GM12878 (cell line): ENCODE measurements around the gene KBTBD4. TPM values are rescaled to one million over a fixed set of nuclear protein-coding genes. Genes with fewer than 3 reads are reported as not detected.
"Not testable (repeated sequence)": the region's sequence is repeated elsewhere in the genome, so short reads cannot be mapped to it uniquely, and the experiment has no call there.

ENCODE experiments used
- ATAC-seq: fragments of 200-7000 bp; cut with Tn5 transposase; 3 replicates; pipeline ENCODE4 v1.9.1; 2020; ENCODE audit warnings: mild to moderate bottlenecking, moderate library complexity
- BruUV-seq: library from RNA; stranded (reverse); fragments of 400-500 nt; replicated peaks from 2 replicates; lab custom pipeline; 2021; lab: Mats Ljungman, UMichigan
- CTCF ChIA-PET: fragments of 300-600 bp; sonication (Branson Sonifier 250); formaldehyde crosslinking; extraction: SDS; loops from one replicate; lab custom pipeline; 2021; ENCODE audit warnings: inconsistent platforms; lab: Yijun Ruan, JAX
- POLR2A ChIA-PET: fragments of 350-600 bp; formaldehyde crosslinking; extraction: SDS; loops from one replicate; lab custom pipeline; 2021; ENCODE audit warnings: inconsistent platforms; lab: Charles Lee
- RAD21 ChIA-PET: fragments of 300-600 bp; sonication (Branson Sonifier 250); formaldehyde crosslinking; loops from one replicate; lab custom pipeline; 2023; ENCODE audit warnings: antibody characterized with exemption; ENCODE audit not compliant: unreplicated experiment; lab: Charles Lee
- SMC1A ChIA-PET: fragments of 300-600 bp; sonication (Branson Sonifier 250); formaldehyde crosslinking; loops from one replicate; lab custom pipeline; 2023; ENCODE audit not compliant: unreplicated experiment, uncharacterized antibody; lab: Charles Lee
- DNase-seq: peaks from one replicate; pipeline ENCODE4 v3.0.0-alpha.2; 2011; ENCODE audit warnings: low read depth, low spot score
- FAIRE-seq: peaks from 3 replicates; lab custom pipeline; 2011; peaks lifted over from hg19 to GRCh38; lab: Jason Lieb, UNC
- H2AFZ ChIP-seq: 2 replicates; pipeline ENCODE4 v1.6.0; 2011; ENCODE audit warnings: low read depth, low read length, control low read depth; ENCODE audit not compliant: control insufficient read depth
- H3K27ac ChIP-seq: 2 replicates; pipeline ENCODE4 v1.5.1; 2011; ENCODE audit warnings: control low read depth; ENCODE audit not compliant: control insufficient read depth, insufficient read depth
- H3K27me3 ChIP-seq, 2 experiments: replicated peaks in 1 of 2; 2 replicates each; pipeline versions ENCODE4 v1.6.0 to v1.6.1; 2011; ENCODE audit warnings: low read length in 1 of 2; ENCODE audit not compliant: control insufficient read depth in 2 of 2, insufficient read depth in 2 of 2
- H3K36me3 ChIP-seq, 2 experiments: 2 replicates each; pipeline ENCODE4 v1.5.1; 2011; ENCODE audit warnings: low read length in 1 of 2; ENCODE audit not compliant: control insufficient read depth in 2 of 2, insufficient read depth in 2 of 2
- H3K4me1 ChIP-seq: 2 replicates; pipeline ENCODE4 v1.6.1; 2011; ENCODE audit warnings: mild to moderate bottlenecking, low read length, moderate library complexity, mixed read lengths; ENCODE audit not compliant: control insufficient read depth, insufficient read depth
- H3K4me2 ChIP-seq: 2 replicates; pipeline ENCODE4 v1.6.0; 2011; ENCODE audit warnings: control low read depth; ENCODE audit not compliant: control insufficient read depth, insufficient read depth
- H3K4me3 ChIP-seq: fragments of 200-600 bp; sonication (generic); 2 replicates; pipeline ENCODE4 v1.5.1; 2016
- H3K79me2 ChIP-seq: 2 replicates; pipeline ENCODE4 v1.6.0; 2011; ENCODE audit warnings: low read length; ENCODE audit not compliant: control insufficient read depth, insufficient read depth
- H3K9ac ChIP-seq: 2 replicates; pipeline ENCODE4 v1.8.0; 2011; ENCODE audit warnings: low read length, control low read depth, mixed read lengths; ENCODE audit not compliant: control insufficient read depth, insufficient read depth
- H3K9me3 ChIP-seq: replicated peaks from 3 replicates; pipeline ENCODE4 v1.5.1; 2011; ENCODE audit warnings: mild to moderate bottlenecking, low read length; ENCODE audit not compliant: control insufficient read depth, insufficient read depth
- H4K20me1 ChIP-seq: 2 replicates; pipeline ENCODE4 v1.6.0; 2011; ENCODE audit not compliant: control insufficient read depth, insufficient read depth
- CEBPZ ChIP-seq: fragments of 150-350 bp; IDR thresholded peaks from 2 replicates; pipeline ENCODE4 v1.6.1; 2016; ENCODE audit warnings: low read depth, low read length
- EZH2 ChIP-seq: IDR thresholded peaks from 2 replicates; pipeline ENCODE4 v1.6.1; 2012; ENCODE audit warnings: low read depth, mild to moderate bottlenecking, control low read depth, inconsistent platforms, low read length, borderline replicate concordance; ENCODE audit not compliant: control insufficient read depth
- FOXK2 ChIP-seq: fragments of 450-650 bp; IDR thresholded peaks from 2 replicates; pipeline ENCODE4 v1.6.1; 2017; ENCODE audit warnings: mild to moderate bottlenecking, moderate library complexity
- IKZF2 ChIP-seq, 2 experiments: fragments of 450-650 bp; IDR thresholded peaks; 2 replicates each; pipeline ENCODE4 v1.6.1; 2017; ENCODE audit warnings: mild to moderate bottlenecking in 2 of 2, moderate library complexity in 2 of 2
- IRF3 ChIP-seq: fragments of 450-650 bp; IDR thresholded peaks from 2 replicates; pipeline ENCODE4 v1.6.1; 2014; ENCODE audit warnings: mild to moderate bottlenecking
- RFX5 ChIP-seq: IDR thresholded peaks from 2 replicates; pipeline ENCODE4 v1.6.1; 2011; ENCODE audit warnings: low read depth, low read length, improper control_type of control experiment
- SIX5 ChIP-seq: IDR thresholded peaks from 2 replicates; pipeline ENCODE4 v1.6.1; 2011; ENCODE audit warnings: mild to moderate bottlenecking, low read depth, low read length, moderate library complexity; ENCODE audit not compliant: severe bottlenecking
- SKIL ChIP-seq: fragments of 450-650 bp; IDR thresholded peaks from 2 replicates; pipeline ENCODE4 v1.6.1; 2017; ENCODE audit warnings: mild to moderate bottlenecking, low read depth, inconsistent platforms; ENCODE audit not compliant: poor library complexity, severe bottlenecking
- SMARCA5 ChIP-seq: fragments of 450-650 bp; IDR thresholded peaks from 2 replicates; pipeline ENCODE4 v1.6.1; 2017; ENCODE audit warnings: mild to moderate bottlenecking
- WGBS: methylation state at CpG from one replicate; pipeline ENCODE4 v1.1.6; 2016; ENCODE audit warnings: low lambda C conversion rate; ENCODE audit not compliant: insufficient replicate concordance, insufficient coverage; ENCODE audit errors: missing lambda C conversion rate; 5-methylcytosine and 5-hydroxymethylcytosine counted together
- in situ Hi-C: fragments of 300-500 bp; cut with MboI; formaldehyde crosslinking; loops from 9 replicates; pipeline ENCODE4 v1.14.3; 2018; ENCODE audit warnings: mixed read lengths
- intact Hi-C: fragments of 100-400 bp; cut with micrococcal nuclease; formaldehyde crosslinking; loops from one replicate; pipeline ENCODE4 v1.14.2; 2022; ENCODE audit not compliant: unreplicated experiment
- polyA plus RNA-seq, 11 experiments: library from polyadenylated mRNA; depleted of rRNA in 4 of 11; unstranded in 6 of 11; stranded (reverse) in 5 of 11; fragments of >200 nt; fragmentation: Nextera tagmentation in 4 of 11; fragmentation: Illumina TruSeq in 1 of 11; extraction: Ambion mirVana in 4 of 11; extraction: Trizol in 1 of 11; gene quantifications; 1 replicate in 1 of 11; 2 replicates in 10 of 11; pipeline versions ENCODE4 v1.2.1 to v1.2.3, GENCODE V29; 2011 to 2016; ENCODE audit warnings: inconsistent platforms in 2 of 11, missing spikeins in 2 of 11, low read depth in 1 of 11
- total RNA-seq, 4 experiments: library from RNA; depleted of rRNA in 3 of 4; stranded (reverse); fragments of >200 nt in 3 of 4; fragmentation: Illumina TruSeq in 1 of 4; extraction: Trizol in 1 of 4; gene quantifications; 2 replicates each; pipeline versions ENCODE4 v1.2.1 to v1.2.3, GENCODE V29; 2013 to 2021
- TF ChIP-seq, protein P1 (sequence below): IDR thresholded peaks from 2 replicates; pipeline ENCODE4 v1.6.1; 2011; ENCODE audit warnings: borderline replicate concordance, low read depth, mild to moderate bottlenecking, moderate library complexity, mixed read lengths, low read length; ENCODE audit not compliant: insufficient read depth; ENCODE audit errors: extremely low read length

KBTBD4 gene
- total and polyA plus RNA-seq, 10 of the 15 experiments (the other 5 are each of a cell fraction or from before 2014, with no cell fraction given), result 18.4 to 46.4 (median 25.7) TPM

DNA sequence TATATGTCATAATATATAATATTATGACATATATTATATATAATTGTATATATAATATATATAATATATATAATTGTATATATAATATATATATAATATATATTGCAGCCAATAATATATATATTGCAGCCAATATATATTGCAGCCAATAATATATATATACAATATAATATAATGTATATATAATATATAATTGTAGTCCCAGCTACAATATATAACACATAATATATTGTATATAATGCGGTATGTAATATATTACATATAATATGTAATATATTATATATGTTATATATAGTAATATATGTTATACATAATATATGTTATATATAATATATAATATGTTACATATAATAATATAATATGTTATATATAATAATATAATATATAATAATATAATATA, 20.1 kb downstream of the KBTBD4 start:
- SMC1A ChIA-PET, result no interaction called here
- Histone ChIP-seq H3K79me2 (no peaks in the 10 kb centered on the region), H3K27ac (no peak overlapping the region), H4K20me1 (no peaks in the 10 kb centered on the region), H2AFZ (no peak overlapping the region), H3K27me3 (no peaks in the 10 kb centered on the region), H3K9me3 (no peaks in the 10 kb centered on the region), H3K9ac (no peak overlapping the region), H3K4me3 (no peak overlapping the region), H3K36me3 (no peaks in the 10 kb centered on the region), H3K4me2 (no peak overlapping the region), H3K4me1 (no peaks in the 10 kb centered on the region)
- intact Hi-C loops, result no loop called here
- POLR2A ChIA-PET, result no interaction called here
- DNase-seq, result no peak
- ATAC-seq, result no peak
- CTCF ChIA-PET, result interaction anchor here (0.5 kb wide), 1 partner anchor 12 kb away, joined by 3 read pairs; no protein-coding TSS in a partner anchor
- TF ChIP-seq RFX5 (no peak), EZH2 (no peak), IRF3 (no peak), SKIL (no peak), CEBPZ (no peak), IKZF2 (IDR thresholded peaks at IDR 0.05) (no peak), SIX5 (no peak), FOXK2 (no peak), SMARCA5 (no peak)
- TF ChIP-seq, protein P1, sequence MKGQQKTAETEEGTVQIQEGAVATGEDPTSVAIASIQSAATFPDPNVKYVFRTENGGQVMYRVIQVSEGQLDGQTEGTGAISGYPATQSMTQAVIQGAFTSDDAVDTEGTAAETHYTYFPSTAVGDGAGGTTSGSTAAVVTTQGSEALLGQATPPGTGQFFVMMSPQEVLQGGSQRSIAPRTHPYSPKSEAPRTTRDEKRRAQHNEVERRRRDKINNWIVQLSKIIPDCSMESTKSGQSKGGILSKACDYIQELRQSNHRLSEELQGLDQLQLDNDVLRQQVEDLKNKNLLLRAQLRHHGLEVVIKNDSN, result no peak
- RAD21 ChIA-PET, result no interaction called here
- in situ Hi-C loops, result no loop called here
- FAIRE-seq, result no peak
- 100% methylated on average over 1 of the region's 1 CpG for WGBS
- no TSS peak for BruUV-seq

DNA sequence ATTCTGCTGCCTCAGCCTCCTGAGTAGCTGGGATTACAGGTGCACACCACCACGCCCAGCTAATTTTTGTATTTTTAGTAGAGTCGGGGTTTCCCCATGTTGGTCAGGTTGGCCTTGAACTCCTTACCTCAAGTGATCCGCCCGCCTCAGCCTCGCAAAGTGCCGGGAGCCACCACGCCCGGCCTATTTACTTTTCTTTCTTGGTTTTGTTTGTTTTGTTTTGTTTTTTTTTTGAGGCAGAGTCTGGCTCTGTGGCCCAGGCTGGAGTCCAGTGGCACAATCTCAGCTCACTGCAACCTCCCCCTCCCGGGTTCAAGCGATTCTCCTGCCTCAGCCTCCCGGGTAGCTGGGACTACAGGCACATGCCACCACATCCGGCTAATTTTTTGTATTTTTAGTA, 21.8 kb downstream of the KBTBD4 start:
- H2AFZ ChIP-seq, BruUV-seq, RAD21 ChIA-PET, DNase-seq, in situ Hi-C loops, H3K27ac ChIP-seq, POLR2A ChIA-PET, H3K4me2 ChIP-seq, H3K27me3 ChIP-seq, intact Hi-C loops, H3K4me3 ChIP-seq, FAIRE-seq, H3K9ac ChIP-seq, H3K36me3 ChIP-seq, H3K9me3 ChIP-seq, H3K4me1 ChIP-seq, SMC1A ChIA-PET, H4K20me1 ChIP-seq, ATAC-seq: not testable (repeated sequence)
- 91% methylated on average over 11 of the region's 12 CpGs for WGBS
- H3K79me2 ChIP-seq, result peaks cover 12% of the 10 kb centered on the region
- CTCF ChIA-PET, result interaction anchor here (0.9 to 2.4 kb wide), 2 partner anchors 8 to 58 kb away, joined by 3 to 10 read pairs; partner anchors contain the start of gene PTPMT1
